ENCODE data around the gene ZBTB37. TPM values are rescaled to one million over a fixed set of nuclear protein-coding genes. Genes with fewer than 3 reads are reported as not detected.
"Not testable (repeated sequence)": the region's sequence is repeated elsewhere in the genome, so short reads cannot be mapped to it uniquely, and the experiment has no call there.

The ZBTB37 gene
- total RNA-seq, 1 experiment from 2014 or later: 6.1 TPM

DNA sequence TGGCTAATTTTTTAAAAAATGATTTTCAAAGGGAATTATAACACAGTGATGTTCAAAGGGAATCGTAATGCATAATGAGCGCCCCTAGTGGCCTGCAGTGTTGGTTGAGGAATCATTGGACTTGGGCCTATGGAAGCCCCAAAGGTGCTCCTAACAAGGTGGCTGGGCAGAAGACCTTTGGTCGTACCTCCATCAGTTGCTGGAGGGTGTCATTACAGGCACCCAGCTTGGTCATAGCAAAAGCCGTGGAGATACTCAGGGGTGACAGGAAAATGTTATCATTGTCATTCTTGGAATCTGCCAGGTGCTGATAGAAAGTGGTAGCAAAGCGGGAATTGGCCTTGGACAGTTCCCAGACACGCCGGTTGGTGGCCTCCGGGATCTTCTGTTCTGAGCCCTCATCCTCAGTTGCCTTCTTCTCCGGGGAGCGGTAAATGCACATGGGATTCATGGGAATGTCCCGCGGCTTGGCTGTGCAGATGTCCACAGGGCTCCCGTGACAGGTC, 46.2 kb downstream of the ZBTB37 start:
- DNase-seq: peak; percentile 62

DNA sequence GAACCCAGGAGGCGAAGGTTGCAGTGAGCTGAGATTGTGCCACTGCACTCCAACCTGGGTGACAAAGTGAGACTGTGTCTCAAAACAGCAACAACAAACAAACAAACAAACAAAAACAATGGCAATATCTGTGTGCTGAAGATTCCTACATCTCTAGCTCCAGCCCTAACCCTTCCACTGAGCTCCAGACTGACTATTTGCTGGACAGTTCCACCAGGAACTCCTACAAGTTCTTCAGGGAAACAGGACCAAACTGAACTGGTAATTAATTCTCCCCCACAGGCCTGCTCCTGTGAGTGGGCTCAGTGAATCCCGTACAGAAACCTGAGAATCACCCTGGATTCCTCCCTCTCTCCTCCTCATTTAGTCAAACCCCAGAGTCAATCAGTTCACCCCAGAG, 47.4 kb downstream of the ZBTB37 start:
- Histone ChIP-seq H3K27me3 (ENCODE audit: control insufficient read depth, insufficient read depth, low read length) (no peaks in the 10 kb centered on the region), H3K4me3 (ENCODE audit: insufficient read depth, low read depth, low read length) (no peak overlapping the region), H3K36me3 (replicated peaks; ENCODE audit: control insufficient read depth, insufficient read depth, low read length) (no peaks in the 10 kb centered on the region)
- no peak for DNase-seq

More for the DNA sequence above, 46.2 kb downstream of the ZBTB37 start:
- H3K4me3 ChIP-seq (ENCODE audit: insufficient read depth, low read depth, low read length): no peak overlapping the region
- no peaks in the 10 kb centered on the region for H3K36me3 ChIP-seq (replicated peaks; ENCODE audit: control insufficient read depth, insufficient read depth, low read length)
- no peaks in the 10 kb centered on the region for H3K27me3 ChIP-seq (ENCODE audit: control insufficient read depth, insufficient read depth, low read length)

DNA sequence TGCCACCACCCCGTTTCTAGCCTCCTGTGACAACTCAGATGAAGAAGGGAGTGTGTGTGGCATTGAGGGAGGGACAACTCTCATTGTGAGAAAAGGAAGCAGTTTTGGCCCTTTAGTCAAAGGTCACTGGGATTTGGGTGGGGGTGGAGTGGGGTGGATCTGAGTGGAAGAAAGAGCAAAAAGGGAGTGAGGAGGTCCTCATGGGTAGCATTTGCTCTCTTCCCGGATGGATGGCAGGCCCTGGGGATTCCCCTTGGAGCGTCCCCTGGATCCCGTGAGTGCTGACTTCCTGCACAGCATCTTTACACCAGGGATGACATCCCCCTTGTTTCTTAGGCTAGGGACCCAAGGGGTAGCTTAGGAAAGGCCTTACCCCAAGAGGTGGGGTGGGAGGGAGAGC, 48.5 kb downstream of the ZBTB37 start:
- DNase-seq: no peak
- Histone ChIP-seq H3K27me3 (ENCODE audit: control insufficient read depth, insufficient read depth, low read length) (no peaks in the 10 kb centered on the region), H3K4me3 (ENCODE audit: insufficient read depth, low read depth, low read length) (no peak overlapping the region), H3K36me3 (replicated peaks; ENCODE audit: control insufficient read depth, insufficient read depth, low read length) (no peaks in the 10 kb centered on the region)

DNA sequence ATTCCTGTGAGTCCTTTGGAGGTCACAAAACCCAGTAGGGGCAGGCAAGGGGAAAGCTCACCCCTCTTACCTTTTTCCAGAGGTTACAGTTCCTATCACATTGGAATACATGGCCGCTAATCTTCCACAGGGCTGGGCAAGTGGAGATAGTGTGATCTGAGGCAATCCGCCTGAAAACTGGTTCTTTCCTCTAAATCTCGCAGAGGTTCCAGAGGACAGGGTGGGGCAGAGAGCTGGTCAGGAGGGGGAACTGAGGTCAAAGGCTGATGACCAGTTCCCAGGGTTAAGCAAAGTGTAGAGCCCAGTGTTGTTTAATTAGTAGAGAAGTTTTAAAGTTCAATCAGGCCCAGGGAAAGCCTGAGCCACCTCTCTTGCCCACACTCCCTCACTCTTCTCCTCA, 49.0 kb downstream of the ZBTB37 start, which contains the start of gene SERPINC1:
TSS of gene SERPINC1 (minus strand) at position 179 of the 400 bp plus-strand sequence. CDS start at position 111, 68 bp downstream.
- H3K27me3 ChIP-seq (ENCODE audit: control insufficient read depth, insufficient read depth, low read length): no peaks in the 10 kb centered on the region
- H3K36me3 ChIP-seq (replicated peaks; ENCODE audit: control insufficient read depth, insufficient read depth, low read length): no peaks in the 10 kb centered on the region
- no peak within 1 kb of the TSS for H3K4me3 ChIP-seq (ENCODE audit: insufficient read depth, low read depth, low read length)
- no peak for DNase-seq

DNA sequence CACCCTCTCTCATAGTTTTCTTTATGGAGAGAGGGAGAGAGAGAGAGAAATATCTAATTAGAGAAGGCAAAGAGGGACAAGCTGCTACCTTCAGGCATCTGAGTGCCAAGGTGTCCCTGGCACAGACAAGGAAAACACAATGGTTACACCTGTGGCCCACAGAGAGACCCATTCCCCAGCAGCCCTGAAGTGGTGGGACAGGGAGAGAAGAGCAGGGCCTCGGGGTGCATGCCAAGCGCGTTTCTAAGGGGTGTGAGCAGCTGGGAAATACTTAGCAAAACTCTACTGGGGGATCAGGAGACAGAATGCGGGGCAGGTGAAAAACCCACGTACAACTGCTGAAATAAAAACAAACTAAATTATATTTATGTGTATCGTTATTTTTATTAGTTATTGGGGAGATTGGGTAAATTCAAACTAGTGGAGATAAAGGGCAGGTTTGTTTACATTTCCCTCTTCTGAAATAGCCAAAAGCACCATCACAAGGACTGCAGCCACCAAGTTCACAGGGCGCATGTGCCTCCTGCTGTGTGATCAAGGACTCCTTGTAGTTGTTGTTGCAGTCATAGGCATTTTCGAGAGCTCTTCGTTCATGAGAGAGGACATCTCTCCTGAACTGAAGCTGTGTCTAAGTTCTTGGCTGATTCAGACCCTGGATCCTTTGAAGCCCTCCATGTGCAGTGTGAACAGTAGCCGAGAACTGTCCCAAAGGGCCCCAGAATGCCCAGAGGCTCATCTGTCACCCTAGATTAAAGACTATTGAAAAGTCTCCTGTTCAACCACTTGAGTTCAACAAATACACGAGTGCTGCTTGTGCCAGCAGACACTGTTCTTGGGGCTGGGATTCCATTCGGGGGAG, 49.7 kb downstream of the ZBTB37 start:
- DNase-seq: no peak
- no peak overlapping the region for H3K4me3 ChIP-seq (ENCODE audit: insufficient read depth, low read depth, low read length)
- no peaks in the 10 kb centered on the region for H3K36me3 ChIP-seq (replicated peaks; ENCODE audit: control insufficient read depth, insufficient read depth, low read length)

DNA sequence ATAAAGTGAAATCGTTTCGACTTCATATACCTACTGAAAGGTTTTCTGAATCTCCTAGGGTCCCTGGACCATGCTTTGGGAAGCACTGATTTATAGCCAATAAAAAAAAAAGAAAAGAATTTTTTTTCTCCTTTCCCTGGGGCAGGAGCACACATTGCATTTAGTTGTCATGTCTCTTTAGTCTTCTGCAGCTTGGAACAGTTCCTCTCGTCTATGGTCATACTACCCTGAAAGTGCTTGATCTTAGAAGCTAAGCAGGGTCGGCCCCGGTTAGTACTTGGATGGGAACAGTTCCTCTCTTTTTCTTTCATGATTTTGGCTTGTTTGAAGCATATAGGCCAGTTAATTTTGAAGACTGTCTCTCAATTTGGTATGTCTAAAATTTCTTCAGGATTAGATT, 52.7 kb downstream of the ZBTB37 start:
- DNase-seq: no peak
- H3K36me3 ChIP-seq (replicated peaks; ENCODE audit: control insufficient read depth, insufficient read depth, low read length): no peaks in the 10 kb centered on the region
- H3K4me3 ChIP-seq (ENCODE audit: insufficient read depth, low read depth, low read length): no peak overlapping the region
- H3K27me3 ChIP-seq (ENCODE audit: control insufficient read depth, insufficient read depth, low read length): no peaks in the 10 kb centered on the region

More for the DNA sequence above, 49.7 kb downstream of the ZBTB37 start:
- H3K27me3 ChIP-seq (ENCODE audit: control insufficient read depth, insufficient read depth, low read length): no peaks in the 10 kb centered on the region

DNA sequence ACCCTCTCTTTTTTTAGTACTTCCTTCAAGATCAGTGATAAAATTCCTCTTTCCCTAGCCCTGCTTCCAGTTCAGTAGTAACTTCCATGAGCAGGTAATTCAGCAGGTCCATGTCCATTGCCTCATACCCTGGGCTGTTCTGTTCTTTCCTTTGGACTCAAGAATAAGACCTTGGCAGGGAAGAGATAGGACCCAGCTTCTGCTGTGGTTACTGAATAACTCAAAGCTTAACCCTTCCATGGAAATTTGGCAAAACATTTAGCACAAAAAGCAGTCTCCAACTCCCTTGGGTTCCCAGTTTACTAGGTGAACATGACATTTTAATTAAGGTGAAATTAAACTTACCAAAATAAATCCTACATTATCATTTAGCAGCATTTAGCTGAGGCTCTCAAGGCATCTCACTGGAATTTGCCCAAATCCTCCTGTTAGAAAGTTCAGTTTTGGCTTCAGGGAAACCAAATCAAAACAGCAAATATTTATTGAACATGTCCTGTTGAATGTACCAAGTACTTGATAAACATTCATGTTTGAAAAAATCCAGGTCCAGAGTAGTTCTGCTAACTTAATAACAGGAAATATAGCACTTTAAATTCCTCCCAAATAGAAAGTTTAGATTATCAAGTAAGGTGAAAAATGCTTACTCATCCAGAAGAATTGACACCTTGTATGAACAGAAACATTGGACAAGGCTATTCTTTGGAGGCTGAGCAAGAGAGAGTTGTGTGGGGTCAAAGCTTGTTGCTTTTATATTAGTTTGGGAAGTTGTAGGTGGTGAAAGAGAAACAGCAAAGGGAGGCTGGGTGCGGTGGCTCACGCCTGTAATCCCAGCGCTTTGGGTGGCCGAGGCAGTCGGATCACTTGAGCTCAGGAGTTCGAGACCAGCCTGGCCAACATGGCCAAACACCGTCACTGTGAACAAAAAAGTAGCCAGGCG, 57.4 kb downstream of the ZBTB37 start:
- Histone ChIP-seq H3K27me3 (ENCODE audit: control insufficient read depth, insufficient read depth, low read length) (no peaks in the 10 kb centered on the region), H3K4me3 (ENCODE audit: insufficient read depth, low read depth, low read length) (no peak overlapping the region), H3K36me3 (replicated peaks; ENCODE audit: control insufficient read depth, insufficient read depth, low read length) (no peaks in the 10 kb centered on the region)
- DNase-seq: no peak

DNA sequence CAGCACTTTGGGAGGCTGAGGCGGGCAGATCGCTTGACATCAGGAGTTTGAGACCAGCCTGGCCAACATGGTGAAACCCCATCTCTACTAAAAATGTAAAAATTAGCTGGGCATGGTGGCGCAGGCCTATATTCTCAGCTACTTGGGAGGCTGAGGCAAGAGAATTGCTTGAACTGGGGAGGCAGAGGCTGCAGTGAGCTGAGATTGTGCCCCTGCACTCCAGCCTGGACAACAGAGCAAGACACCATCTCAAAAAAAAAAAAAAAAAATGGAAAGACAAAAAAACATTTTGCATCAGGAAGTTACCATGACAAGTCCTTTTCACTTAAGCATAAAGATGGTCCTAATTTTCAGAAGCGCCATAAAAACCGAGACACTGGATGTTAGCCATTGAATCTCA, 62.4 kb downstream of the ZBTB37 start:
- H3K27me3 ChIP-seq (ENCODE audit: control insufficient read depth, insufficient read depth, low read length); H3K36me3 ChIP-seq (replicated peaks; ENCODE audit: control insufficient read depth, insufficient read depth, low read length); H3K4me3 ChIP-seq (ENCODE audit: insufficient read depth, low read depth, low read length); DNase-seq: not testable (repeated sequence)

DNA sequence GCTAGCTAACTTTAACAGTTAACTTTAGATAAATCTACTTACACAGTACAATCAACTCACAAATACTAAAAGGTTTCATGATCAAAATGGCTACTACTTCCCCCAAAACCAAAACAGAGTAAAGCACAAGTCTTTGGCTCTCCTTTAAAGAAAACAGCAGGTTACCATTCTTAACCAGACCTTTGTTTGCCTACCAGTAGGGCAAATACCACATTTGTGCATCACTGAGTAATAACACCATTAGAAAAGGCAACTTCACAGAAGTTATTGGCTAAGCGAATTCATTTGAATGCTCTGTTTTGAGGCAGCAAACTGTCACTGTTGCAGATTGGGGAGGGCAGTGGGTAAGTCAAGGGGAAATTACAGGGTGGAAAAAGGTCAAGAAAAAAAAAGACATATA, 66.3 kb downstream of the ZBTB37 start:
- H3K36me3 ChIP-seq (replicated peaks; ENCODE audit: control insufficient read depth, insufficient read depth, low read length): peaks cover 2% of the 10 kb centered on the region
- no peak for DNase-seq
- no peak overlapping the region for H3K4me3 ChIP-seq (ENCODE audit: insufficient read depth, low read depth, low read length)
- no peaks in the 10 kb centered on the region for H3K27me3 ChIP-seq (ENCODE audit: control insufficient read depth, insufficient read depth, low read length)

DNA sequence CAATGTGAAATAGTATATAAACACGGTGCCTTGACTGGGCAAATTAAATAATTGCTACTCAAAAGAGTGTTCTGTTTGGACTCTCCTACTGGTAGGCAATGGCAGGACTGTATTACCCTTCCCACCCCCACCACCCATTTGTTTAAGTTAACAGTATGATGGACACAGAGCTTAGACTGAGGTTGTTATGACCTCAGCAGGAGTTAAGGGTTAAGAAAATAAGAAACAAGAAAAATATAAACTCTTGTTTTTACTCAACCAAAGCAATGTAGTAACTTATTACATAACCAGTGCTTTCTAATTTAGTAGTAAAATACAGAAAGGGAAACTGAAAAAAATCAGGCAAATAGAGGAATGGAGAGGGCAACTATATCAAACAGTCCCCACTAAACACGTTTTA, 68.9 kb downstream of the ZBTB37 start:
- Histone ChIP-seq H3K27me3 (ENCODE audit: control insufficient read depth, insufficient read depth, low read length) (no peaks in the 10 kb centered on the region), H3K36me3 (replicated peaks; ENCODE audit: control insufficient read depth, insufficient read depth, low read length) (peaks cover 5% of the 10 kb centered on the region), H3K4me3 (ENCODE audit: insufficient read depth, low read depth, low read length) (no peak overlapping the region)
- no peak for DNase-seq

DNA sequence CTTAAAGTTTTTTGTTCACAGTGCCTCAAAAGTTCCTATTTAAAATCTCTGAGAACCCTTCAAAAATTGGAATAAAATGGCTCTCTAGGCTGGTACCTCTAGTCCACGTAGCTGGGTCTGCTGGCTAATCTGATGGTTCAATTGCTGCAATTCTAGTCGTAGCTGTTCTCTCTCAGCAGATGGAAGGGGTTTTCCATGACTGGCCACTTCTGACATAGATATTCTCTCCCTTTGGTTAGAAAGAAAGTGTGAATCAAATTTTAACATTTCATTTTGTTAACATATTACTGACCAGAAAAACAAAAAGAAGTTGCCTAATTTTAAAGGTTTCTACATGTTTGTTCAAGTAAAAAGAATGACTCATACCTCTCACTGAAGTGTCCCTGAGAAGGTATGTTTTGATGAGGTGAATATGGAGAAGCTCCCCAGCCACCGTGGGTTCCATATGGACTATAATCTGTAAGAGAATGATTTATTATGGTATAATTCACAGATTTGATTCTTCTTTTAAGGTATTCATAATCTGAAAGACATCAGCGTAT, 78.3 kb downstream of the ZBTB37 start:
- Histone ChIP-seq H3K27me3 (ENCODE audit: control insufficient read depth, insufficient read depth, low read length) (no peaks in the 10 kb centered on the region), H3K36me3 (replicated peaks; ENCODE audit: control insufficient read depth, insufficient read depth, low read length) (peaks cover 17% of the 10 kb centered on the region), H3K4me3 (ENCODE audit: insufficient read depth, low read depth, low read length) (no peak overlapping the region)
- no peak for DNase-seq

DNA sequence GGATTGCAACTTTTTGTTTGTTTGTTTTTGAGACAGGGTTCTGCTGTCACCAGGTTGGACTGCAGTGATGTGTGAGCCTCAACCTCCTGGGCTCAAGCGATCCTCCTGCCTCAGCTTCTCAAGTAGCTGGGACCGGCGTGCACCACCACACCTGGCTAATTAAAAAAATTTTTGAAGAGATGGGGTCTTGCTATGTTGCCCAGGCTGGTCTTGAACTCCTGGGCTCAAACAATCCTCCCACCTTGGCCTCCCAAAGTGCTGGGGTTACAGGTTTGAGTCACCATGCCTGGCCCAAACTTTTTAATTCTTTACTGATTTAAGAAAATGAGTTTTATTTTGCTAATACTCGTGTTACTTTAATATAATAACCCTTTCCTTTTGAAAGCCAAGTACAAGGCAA, 80.4 kb downstream of the ZBTB37 start:
- no peaks in the 10 kb centered on the region for H3K27me3 ChIP-seq (ENCODE audit: control insufficient read depth, insufficient read depth, low read length)
- no peak overlapping the region for H3K4me3 ChIP-seq (ENCODE audit: insufficient read depth, low read depth, low read length)
- peaks cover 11% of the 10 kb centered on the region for H3K36me3 ChIP-seq (replicated peaks; ENCODE audit: control insufficient read depth, insufficient read depth, low read length)
- DNase-seq: no peak
